Central memory CD8-positive, alpha-beta T cell (primary cell): ENCODE measurements around the gene CLDN6.
A peak's percentile ranks its signal among the peaks of the same experiment; 100 is the strongest.

Source experiments
- ATAC-seq: fragments of 150-1000 bp; cut with Tn5 transposase; replicated peaks from 2 replicates; pipeline ENCODE4 v1.10.0; 2022; ENCODE audit warnings: mild to moderate bottlenecking, moderate FRiP score, moderate number of reproducible peaks; ENCODE audit not compliant: poor library complexity, severe bottlenecking; ENCODE audit errors: extremely low read depth
- DNase-seq, 2 donors: peaks; one replicate each; pipeline ENCODE4 v3.0.0; 2021; ENCODE audit warnings: low spot score in 2 of 2
- H3K27ac Mint-ChIP-seq: one replicate; pipeline ENCODE4 v1.8.0; 2022; ENCODE audit warnings: low read depth, mild to moderate bottlenecking, moderate library complexity, mixed read lengths
- H3K27me3 Mint-ChIP-seq: one replicate; pipeline ENCODE4 v1.8.0; 2022; ENCODE audit warnings: mixed read lengths
- H3K36me3 Mint-ChIP-seq: one replicate; pipeline ENCODE4 v1.8.0; 2022; ENCODE audit warnings: mild to moderate bottlenecking, moderate library complexity, mixed read lengths; ENCODE audit not compliant: insufficient read depth
- H3K4me1 Mint-ChIP-seq: one replicate; pipeline ENCODE4 v1.8.0; 2022; ENCODE audit warnings: mixed read lengths
- H3K4me3 Mint-ChIP-seq: one replicate; pipeline ENCODE4 v1.8.0; 2022; ENCODE audit warnings: mild to moderate bottlenecking, moderate library complexity, mixed read lengths
- H3K9me3 Mint-ChIP-seq: one replicate; pipeline ENCODE4 v1.8.0; 2022; ENCODE audit warnings: mixed read lengths

CLDN6 gene

GRCh38 chr16:2981177-2981898, 36.6 kb downstream of the CLDN6 start:
- H3K4me3 Mint-ChIP-seq, result peak overlapping the region; percentile 71
- peaks cover 10% of the 10 kb centered on the region for H3K4me1 Mint-ChIP-seq
- DNase-seq, result no peak
- peak overlapping the region; percentile 86 for H3K27ac Mint-ChIP-seq
- no peaks in the 10 kb centered on the region for H3K9me3 Mint-ChIP-seq
- no peaks in the 10 kb centered on the region for H3K27me3 Mint-ChIP-seq
- H3K36me3 Mint-ChIP-seq, result peaks cover 9% of the 10 kb centered on the region
- ATAC-seq, result no peak

GRCh38 chr16:2980227-2981176, 37.5 kb downstream of the CLDN6 start, which contains the start of gene PKMYT1:
TSS of gene PKMYT1 (minus strand) at chr16:2980446. CDS start at chr16:2979657, 789 bp downstream.
- H3K36me3 Mint-ChIP-seq, result peaks cover 9% of the 10 kb centered on the region
- peaks cover 10% of the 10 kb centered on the region for H3K4me1 Mint-ChIP-seq
- peak within 1 kb of the TSS; percentile 86 for H3K27ac Mint-ChIP-seq
- ATAC-seq (peak; percentile 91), DNase-seq (peak; percentile 93 to 96)
- H3K9me3 Mint-ChIP-seq, result no peaks in the 10 kb centered on the region
- no peaks in the 10 kb centered on the region for H3K27me3 Mint-ChIP-seq
- peak within 1 kb of the TSS; percentile 71 for H3K4me3 Mint-ChIP-seq

- DNase-seq (no peak), ATAC-seq (no peak)
- H3K4me1 Mint-ChIP-seq, result peaks cover 10% of the 10 kb centered on the region
- H3K27ac Mint-ChIP-seq, result no peak overlapping the region
- H3K36me3 Mint-ChIP-seq, result peaks cover 9% of the 10 kb centered on the region
- peak overlapping the region; percentile 71 for H3K4me3 Mint-ChIP-seq
- H3K9me3 Mint-ChIP-seq, result no peaks in the 10 kb centered on the region
- H3K27me3 Mint-ChIP-seq, result no peaks in the 10 kb centered on the region
These were observed 38.2 kb downstream of the CLDN6 start for GRCh38 chr16:2979669-2980226.

GRCh38 chr16:2977440-2977839, 40.5 kb downstream of the CLDN6 start:
- ATAC-seq (no peak), DNase-seq (no peak)
- H3K27me3 Mint-ChIP-seq, result peaks cover 2% of the 10 kb centered on the region
- H3K4me3 Mint-ChIP-seq, result no peak overlapping the region
- no peaks in the 10 kb centered on the region for H3K9me3 Mint-ChIP-seq
- peaks cover 9% of the 10 kb centered on the region for H3K36me3 Mint-ChIP-seq
- no peak overlapping the region for H3K27ac Mint-ChIP-seq
- H3K4me1 Mint-ChIP-seq, result peaks cover 10% of the 10 kb centered on the region

GRCh38 chr16:2976673-2977072, 41.3 kb downstream of the CLDN6 start:
- H3K36me3 Mint-ChIP-seq, result peaks cover 9% of the 10 kb centered on the region
- H3K4me3 Mint-ChIP-seq, result no peak overlapping the region
- H3K27ac Mint-ChIP-seq, result no peak overlapping the region
- H3K4me1 Mint-ChIP-seq, result peaks cover 7% of the 10 kb centered on the region
- peaks cover 10% of the 10 kb centered on the region for H3K27me3 Mint-ChIP-seq
- no peaks in the 10 kb centered on the region for H3K9me3 Mint-ChIP-seq
- no peak for DNase-seq
- ATAC-seq, result no peak

GRCh38 chr16:2976201-2976600, 41.8 kb downstream of the CLDN6 start:
- Mint-ChIP-seq H3K4me3 (no peak overlapping the region), H3K27ac (no peak overlapping the region), H3K36me3 (peaks cover 6% of the 10 kb centered on the region), H3K4me1 (peaks cover 3% of the 10 kb centered on the region), H3K27me3 (peaks cover 11% of the 10 kb centered on the region), H3K9me3 (no peaks in the 10 kb centered on the region)
- no peak for ATAC-seq
- DNase-seq, result no peak

- H3K27ac Mint-ChIP-seq, result no peak overlapping the region
- no peak overlapping the region for H3K4me3 Mint-ChIP-seq
- ATAC-seq (no peak), DNase-seq (no peak)
- peaks cover 5% of the 10 kb centered on the region for H3K4me1 Mint-ChIP-seq
- H3K9me3 Mint-ChIP-seq, result no peaks in the 10 kb centered on the region
- no peaks in the 10 kb centered on the region for H3K36me3 Mint-ChIP-seq
- peaks cover 11% of the 10 kb centered on the region for H3K27me3 Mint-ChIP-seq
These were observed 42.7 kb downstream of the CLDN6 start for GRCh38 chr16:2975161-2975795.

GRCh38 chr16:2974319-2975056, 43.5 kb downstream of the CLDN6 start:
- H3K27ac Mint-ChIP-seq, result no peak overlapping the region
- H3K9me3 Mint-ChIP-seq, result no peaks in the 10 kb centered on the region
- H3K27me3 Mint-ChIP-seq, result peaks cover 11% of the 10 kb centered on the region
- no peak for ATAC-seq
- no peaks in the 10 kb centered on the region for H3K36me3 Mint-ChIP-seq
- no peak overlapping the region for H3K4me3 Mint-ChIP-seq
- no peak for DNase-seq
- H3K4me1 Mint-ChIP-seq, result peaks cover 5% of the 10 kb centered on the region

- Mint-ChIP-seq H3K9me3 (no peaks in the 10 kb centered on the region), H3K27ac (no peak overlapping the region), H3K27me3 (peaks cover 11% of the 10 kb centered on the region), H3K4me1 (peaks cover 6% of the 10 kb centered on the region), H3K36me3 (no peaks in the 10 kb centered on the region), H3K4me3 (no peak overlapping the region)
- no peak for ATAC-seq
- no peak for DNase-seq
These were observed 44.2 kb downstream of the CLDN6 start for GRCh38 chr16:2973605-2974318.

- no peaks in the 10 kb centered on the region for H3K9me3 Mint-ChIP-seq
- H3K27me3 Mint-ChIP-seq, result peaks cover 17% of the 10 kb centered on the region
- H3K36me3 Mint-ChIP-seq, result no peaks in the 10 kb centered on the region
- no peak for DNase-seq
- H3K4me3 Mint-ChIP-seq, result no peak overlapping the region
- no peak overlapping the region for H3K27ac Mint-ChIP-seq
- no peak for ATAC-seq
- H3K4me1 Mint-ChIP-seq, result peaks cover 12% of the 10 kb centered on the region
These were observed 44.9 kb downstream of the CLDN6 start for GRCh38 chr16:2973093-2973492.

- Mint-ChIP-seq H3K4me3 (peak overlapping the region; percentile 5), H3K36me3 (no peaks in the 10 kb centered on the region), H3K27me3 (peaks cover 23% of the 10 kb centered on the region), H3K9me3 (no peaks in the 10 kb centered on the region), H3K27ac (no peak overlapping the region), H3K4me1 (peaks cover 15% of the 10 kb centered on the region)
- no peak for DNase-seq
- ATAC-seq, result no peak
These were observed 45.8 kb downstream of the CLDN6 start for GRCh38 chr16:2971985-2972784.
